CD4-positive, alpha-beta T cell treated with Interleukin-12 subunit alpha and Interleukin-12 subunit beta, for 1 hour (primary cell): ENCODE measurements around the gene CHRNA1.

ENCODE experiments used
- DNase-seq: peaks from one replicate; pipeline ENCODE4 v3.0.0-alpha.2; 2020

Gene CHRNA1

DNA sequence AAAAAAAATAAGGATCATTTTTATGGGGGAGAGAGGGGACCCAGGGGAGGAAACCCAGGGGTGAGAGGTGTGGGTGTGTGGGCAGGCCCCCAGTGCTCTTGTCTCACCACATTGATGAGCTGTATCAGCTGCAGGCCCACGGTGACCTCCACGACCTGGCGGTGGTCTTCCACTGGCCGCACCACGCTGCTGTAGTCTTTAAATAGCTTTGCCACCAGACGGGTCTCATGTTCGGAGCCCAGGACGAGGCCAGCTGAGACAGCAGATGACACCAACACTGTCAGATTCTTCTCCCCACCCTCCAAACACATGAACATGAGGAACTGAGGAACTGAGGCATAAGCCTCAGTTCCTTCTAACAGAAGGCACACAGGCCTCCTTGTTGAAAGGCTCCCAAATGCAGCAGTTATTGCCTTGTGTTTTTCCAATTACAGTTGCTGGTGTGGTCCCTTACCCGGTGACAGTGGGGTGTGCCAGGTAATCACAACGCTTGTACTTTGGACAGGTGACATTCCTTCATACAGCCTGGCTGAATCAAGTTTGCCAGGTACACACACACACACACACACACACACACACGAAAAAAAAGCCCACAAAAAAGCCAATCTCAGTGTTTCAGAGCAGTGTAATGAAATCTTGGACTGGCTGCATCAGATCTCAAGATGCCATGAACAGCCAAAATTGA lies 4.7 kb downstream of the CHRNA1 start:
- DNase-seq: no peak

- no peak for DNase-seq
Observed at GRCh38 chr2:174756743-174757142, 7.5 kb downstream of the CHRNA1 start.

- DNase-seq: peak; percentile 56
Observed at GRCh38 chr2:174753038-174753633, 11.1 kb downstream of the CHRNA1 start.

- peak; percentile 49 for DNase-seq
Observed at GRCh38 chr2:174752403-174753037, 11.8 kb downstream of the CHRNA1 start.

DNA sequence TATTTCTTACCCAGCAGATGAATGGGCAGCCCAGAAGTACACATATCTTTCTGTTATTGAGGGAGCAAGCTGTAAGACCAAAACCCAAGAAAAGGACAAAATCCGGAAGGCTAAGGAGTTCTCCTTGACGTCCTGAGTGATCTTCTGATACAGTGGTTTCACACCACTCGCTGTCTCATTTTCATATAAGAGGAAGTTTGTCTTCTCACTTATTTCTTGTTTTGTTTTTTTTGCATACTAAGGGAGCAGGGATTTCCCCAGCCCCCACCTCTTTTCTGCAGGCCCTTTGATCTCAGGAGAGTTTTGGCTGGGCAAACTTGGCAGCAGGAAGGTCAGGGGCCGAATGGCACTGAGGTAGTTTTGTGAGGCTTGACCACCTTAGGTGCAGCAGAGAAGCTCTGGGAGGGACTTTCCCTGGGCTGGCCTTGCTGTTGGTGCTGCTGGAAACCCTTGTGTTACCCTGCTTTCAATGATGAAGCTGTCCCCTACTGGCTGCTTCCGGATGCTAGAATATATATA lies 13.3 kb downstream of the CHRNA1 start:
- peak; percentile 71 for DNase-seq

DNA sequence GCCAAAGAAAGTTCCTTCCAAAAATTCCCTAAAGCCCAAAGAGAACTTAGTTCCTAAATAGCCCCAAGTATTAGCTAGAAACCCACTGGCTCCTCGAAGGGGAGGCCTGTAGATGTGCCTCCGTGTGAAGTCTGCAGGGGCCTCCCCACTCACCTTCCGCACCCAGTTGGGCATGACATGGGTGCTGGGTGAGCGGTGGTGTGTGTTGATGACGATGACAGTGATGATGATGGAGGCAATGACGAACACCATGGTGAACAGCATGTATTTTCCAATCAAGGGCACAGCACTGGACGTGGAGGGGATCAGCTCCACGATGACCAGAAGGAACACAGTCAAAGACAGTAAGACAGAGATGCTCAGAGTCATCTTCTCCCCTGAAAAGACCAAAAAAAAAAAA lies 14.5 kb downstream of the CHRNA1 start:
- no peak for DNase-seq

DNA sequence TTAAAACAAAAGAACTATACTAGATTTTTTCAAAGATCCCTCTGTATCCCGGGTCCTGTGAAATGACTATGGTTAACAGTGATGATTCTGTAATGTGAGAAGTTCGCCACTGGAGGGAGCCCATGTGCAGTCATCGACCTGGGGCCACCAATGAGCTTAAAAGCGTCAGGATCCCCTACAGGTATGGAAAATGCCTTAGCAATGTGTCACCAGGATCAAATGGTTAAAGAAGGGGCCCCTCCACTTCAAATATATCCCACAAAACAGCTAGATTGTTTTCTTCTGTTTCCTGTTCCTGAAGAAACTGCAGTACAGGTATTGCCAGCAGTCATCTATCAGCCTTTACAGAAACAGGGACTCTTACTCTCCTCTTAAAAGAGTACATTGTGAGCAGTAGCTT lies 15.3 kb downstream of the CHRNA1 start:
- peak; percentile 76 for DNase-seq

DNA sequence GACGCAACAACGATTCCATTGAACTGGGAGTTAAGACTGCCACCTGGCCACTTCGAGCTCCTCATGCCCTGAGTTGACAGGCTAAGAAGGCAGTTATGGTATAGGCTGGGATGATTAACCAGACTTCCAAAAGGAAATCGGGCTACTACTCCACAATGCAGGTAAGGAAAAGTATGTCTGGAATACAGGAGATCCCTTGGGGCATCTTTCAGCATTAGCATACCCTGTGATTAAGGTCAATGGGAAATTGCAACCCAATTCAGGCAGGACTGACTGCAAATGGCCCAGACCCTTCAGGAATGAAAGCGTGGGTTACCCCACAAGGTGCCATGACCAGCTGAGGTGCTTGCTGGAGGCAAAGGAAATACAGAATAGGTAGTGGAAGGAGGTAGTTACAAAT lies 19.1 kb downstream of the CHRNA1 start:
- DNase-seq: no peak

- DNase-seq: no peak
Observed at GRCh38 chr2:174744111-174744510, 20.2 kb downstream of the CHRNA1 start.

DNA sequence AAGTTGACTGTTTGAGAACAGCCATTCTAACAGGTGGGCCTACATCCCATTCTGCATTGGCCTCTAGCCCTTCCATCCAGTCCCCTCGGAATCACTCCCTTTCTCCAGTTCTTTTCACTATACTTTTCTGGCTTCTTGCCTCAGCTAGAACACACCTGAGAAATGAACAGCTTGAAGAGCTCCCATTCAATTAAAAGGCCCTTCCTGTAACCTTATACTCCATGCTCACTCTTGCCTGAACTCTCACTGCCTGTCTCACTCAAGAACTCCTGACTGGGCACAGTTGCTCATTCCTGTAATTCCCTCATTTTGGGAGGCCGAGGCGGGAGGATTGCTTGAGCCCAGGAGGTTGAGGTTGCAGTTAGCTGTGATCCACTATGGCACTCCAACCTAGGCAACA lies 23.6 kb downstream of the CHRNA1 start:
- DNase-seq: no peak

DNA sequence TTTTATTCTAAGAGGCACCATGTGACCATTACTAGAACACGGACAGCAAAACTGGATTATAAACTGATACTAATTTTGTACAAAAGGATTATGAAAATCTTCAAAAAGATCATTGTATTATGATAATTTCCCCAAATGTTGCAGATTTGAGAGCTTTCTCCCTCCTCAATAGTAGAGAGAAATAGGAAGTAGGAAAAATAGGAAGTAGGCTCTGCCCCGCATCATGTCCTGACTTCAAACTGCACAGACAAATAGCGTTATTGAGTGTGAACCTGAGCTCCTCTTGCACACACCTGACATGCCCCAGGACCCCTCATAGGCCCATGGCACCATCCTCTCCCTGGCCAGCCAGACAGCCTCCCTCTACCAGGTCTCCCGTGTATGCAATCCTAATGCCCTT lies 25.4 kb downstream of the CHRNA1 start:
- DNase-seq: no peak

DNA sequence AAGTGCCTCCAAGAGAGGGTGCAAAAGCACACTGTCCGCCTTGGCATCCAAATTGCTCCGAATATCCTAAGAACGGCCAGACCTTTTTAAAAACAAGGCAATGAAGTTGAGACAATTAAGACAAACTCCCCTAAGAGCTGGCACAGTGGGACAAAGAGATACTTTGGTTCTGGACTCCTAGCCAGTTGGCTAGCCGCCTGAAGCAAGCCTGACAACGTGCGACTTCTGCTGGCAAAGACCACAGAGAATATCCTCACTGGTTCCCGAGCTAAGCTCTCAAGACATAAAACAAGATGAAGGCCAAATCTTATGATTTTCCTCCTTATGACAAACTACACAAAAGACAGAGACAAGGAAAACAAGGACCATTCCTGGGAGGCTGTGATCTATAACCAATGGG lies 32.7 kb downstream of the CHRNA1 start:
- DNase-seq: no peak

DNA sequence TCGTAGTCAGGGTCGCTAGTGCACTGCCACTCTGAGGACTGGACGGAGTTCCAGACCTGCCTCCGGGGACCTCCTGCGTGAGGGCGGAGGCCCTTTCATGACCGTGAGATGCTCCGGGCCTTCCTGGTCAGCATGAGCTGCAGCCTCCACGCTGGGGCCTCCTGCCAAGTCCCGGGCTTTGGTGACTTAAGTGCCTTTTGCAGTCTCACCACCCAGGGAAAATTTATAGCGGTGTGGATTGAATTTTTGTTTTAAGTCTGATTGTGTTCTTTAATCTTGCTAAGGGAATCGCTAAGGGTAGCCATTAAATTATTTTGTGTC lies 33.6 kb downstream of the CHRNA1 start:
- DNase-seq: no peak

DNA sequence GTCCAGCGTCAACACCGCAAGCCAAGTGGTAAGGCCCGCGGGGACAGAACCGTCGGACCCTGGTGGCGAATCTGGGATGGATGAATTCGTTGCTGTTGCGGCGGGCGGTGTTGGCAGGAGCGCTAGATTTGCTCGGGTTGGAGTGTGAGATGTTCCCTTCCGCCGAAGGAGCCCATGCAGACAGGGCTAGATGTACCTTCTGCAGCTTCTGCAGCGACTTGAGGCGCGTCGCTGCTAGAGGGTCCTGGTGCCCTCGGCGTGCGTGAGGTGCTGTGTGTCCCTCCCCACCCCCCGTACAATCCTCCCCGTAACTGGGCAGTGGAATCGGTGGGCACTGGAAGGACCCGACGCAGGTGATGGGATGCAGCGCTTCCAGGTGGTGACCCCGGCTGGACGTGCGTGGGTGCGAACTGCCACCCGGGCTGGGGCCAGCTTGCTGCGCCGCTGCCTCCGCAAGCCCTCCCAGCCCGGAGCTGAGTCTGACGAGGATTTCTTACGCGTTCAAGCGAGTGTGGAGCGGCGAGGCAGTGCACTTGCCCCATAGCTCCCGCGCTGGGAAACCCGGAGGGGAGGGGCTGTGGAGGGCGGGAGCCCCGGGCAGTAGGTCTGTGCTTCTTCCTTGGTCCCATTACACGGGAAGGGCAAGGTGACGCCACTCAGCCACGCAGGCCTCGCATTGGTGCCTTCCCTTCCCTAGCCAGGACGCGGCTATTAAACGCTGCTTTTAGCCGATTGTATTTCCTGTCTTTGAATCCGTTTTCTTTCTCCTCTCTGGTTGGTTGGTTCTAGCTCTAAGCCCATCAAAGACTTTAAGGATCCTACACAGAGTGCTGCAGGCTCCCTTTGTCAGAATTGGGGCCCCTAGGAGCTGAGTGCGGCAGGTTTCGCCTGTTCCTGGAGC lies 34.2 kb downstream of the CHRNA1 start:
- DNase-seq: peak; percentile 40

DNA sequence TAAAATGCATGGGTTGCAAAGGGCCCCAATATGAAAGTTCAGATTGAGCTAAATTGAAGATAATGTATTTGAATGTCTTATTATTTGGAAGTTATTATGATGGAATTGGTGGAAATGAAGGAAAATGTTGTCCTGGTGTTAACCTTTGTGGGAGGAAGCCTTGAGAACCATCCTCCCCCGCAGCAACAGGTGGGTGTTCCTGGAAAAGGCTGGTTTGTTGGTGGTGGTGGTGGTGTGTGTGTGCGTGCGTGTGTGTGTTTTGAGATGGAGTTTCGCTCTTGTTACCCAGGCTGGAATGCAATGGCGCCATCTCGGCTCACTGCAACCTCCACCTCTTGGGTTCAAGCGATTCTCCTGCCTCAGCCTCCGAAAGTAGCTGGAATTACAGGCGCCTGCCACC lies 36.2 kb downstream of the CHRNA1 start:
- DNase-seq: no peak

DNA sequence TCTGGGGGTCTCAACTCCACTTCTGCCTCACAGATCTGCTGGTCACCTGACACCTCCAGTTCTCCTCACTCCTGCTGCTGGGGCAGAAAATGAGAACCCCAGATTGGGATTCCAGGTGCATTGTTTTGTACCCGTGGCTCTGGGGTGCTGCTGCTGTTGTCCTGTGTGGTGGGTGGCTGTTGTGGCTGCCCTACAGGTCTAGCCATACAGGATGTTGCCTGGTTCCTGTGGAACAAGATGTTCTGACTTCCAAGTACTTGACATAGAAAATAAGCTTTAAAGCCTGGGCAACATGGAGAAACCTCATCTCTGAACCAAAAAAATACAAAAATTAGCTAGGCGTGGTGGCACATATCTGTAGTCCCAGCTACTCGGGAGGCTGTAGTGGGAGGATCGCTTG lies 38.1 kb downstream of the CHRNA1 start:
- DNase-seq: no peak

DNA sequence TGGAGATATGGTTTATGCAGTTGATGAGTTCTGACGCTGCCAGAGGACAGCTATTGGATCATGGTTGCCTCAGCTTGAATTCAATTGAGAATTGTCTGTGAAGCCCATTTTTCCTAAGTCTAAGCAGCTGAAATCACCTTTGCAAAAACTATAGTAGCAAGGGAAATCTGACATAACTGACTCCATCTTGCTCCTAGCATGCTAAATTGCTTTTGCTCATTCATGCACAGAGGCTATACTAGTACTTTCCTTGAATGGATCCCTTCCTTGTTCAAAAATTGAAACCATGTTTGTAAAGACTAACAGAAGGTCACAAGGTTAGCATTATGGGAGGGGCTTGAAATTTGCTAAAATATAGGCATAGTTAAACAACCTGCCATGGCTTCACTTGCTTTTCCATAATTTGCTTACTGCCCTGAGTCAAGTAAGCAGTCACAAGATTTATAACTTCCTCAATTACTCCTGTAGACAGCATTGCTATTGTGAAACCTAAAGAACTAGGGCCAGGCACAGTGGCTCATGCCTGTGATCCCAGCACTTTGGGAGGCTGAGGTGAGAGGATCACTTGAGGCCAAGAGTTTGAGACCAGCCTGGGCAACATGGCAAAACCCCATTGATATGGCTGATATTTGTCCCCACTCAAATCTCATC lies 41.2 kb downstream of the CHRNA1 start:
- no peak for DNase-seq

DNA sequence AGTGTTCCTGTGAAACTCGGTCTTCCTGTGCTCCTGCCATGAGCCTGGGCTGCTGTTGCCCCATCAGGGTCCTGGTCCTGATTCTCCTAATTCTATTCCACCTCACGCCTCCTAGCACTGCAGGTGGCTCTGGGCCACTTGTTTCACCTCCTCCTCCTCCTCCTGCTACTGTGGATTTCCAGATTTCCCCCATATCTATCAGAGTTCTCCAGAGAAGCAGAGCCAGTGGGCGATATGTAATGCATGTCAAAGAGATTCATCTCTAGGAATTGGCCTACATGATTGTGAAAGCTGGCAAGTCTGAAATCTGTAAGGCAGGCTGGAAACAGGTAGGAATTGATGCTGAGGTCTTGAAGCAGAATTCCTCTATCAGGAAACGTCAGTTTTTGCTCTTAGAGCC lies 45.3 kb downstream of the CHRNA1 start:
- no peak for DNase-seq

- DNase-seq: no peak
Observed at GRCh38 chr2:174718591-174718990, 45.7 kb downstream of the CHRNA1 start.

DNA sequence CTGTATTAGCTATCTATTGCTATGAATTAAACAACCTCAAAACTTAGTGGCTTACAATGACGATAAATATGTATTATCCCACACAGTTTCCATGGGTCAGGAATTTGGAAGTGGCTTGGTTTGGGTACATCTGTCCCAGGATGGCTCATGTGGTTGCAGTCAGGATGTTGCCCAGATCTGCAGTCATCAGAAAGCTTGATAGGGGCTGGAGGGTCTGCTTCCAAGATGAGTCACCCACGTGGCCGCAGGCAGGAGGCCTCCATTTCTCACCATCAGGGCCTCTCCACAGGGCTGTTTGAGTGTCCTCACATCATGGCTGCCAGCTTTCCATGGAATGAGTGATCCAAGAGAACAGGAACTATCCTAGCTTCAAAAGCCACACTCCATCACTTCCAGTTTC lies 46.4 kb downstream of the CHRNA1 start:
- DNase-seq: no peak

- peak; percentile 41 for DNase-seq
Observed at GRCh38 chr2:174717273-174717672, 47.0 kb downstream of the CHRNA1 start.

- no peak for DNase-seq
Observed at GRCh38 chr2:174716785-174717184, 47.5 kb downstream of the CHRNA1 start.

DNA sequence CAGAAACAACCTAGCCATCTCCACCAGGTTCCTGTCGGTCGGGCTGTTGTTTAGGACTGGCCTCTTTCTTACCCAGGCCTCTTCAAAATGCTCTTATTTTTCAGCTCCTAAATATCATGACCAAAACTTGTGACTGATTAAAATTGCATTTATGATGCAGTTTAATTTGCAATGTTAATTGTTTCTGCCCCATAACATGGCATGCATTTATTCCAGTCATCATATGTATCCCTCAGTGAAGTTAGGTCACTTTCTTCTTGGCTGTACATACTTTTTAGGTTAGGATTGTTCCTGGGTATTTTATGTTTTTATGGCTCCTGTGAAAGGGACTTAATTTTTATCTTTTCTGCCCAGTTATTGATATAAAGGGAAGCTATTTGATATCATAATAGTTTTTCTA lies 50.6 kb downstream of the CHRNA1 start:
- no peak for DNase-seq
